Lung (tissue), 12 donors: ENCODE data around the gene SLC38A10. TPM values are rescaled to one million over a fixed set of nuclear protein-coding genes. Genes with fewer than 3 reads are reported as not detected.

Experiments used
- ATAC-seq: fragments of 200-7000 bp; cut with Tn5 transposase; one replicate; pipeline ENCODE4 v1.9.1; 2020; ENCODE audit warnings: moderate number of reproducible peaks; ENCODE audit not compliant: insufficient read depth, low FRiP score
- DNase-seq, 3 donors: peaks; one replicate each; pipeline ENCODE4 v3.0.0-alpha.2; 2013 to 2017
- H3K27ac ChIP-seq, 2 donors: one replicate each; pipeline ENCODE4 v1.5.1; 2013; ENCODE audit warnings: mild to moderate bottlenecking in 2 of 2, moderate library complexity in 2 of 2, control low read depth in 1 of 2, inconsistent platforms in 1 of 2, low read depth in 1 of 2, low read length in 1 of 2
- H3K27me3 ChIP-seq, 3 donors: one replicate each; pipeline ENCODE4 v1.5.1; 2013; ENCODE audit warnings: low read length in 2 of 3; ENCODE audit not compliant: control insufficient read depth in 3 of 3, insufficient read depth in 3 of 3
- H3K36me3 ChIP-seq, 4 donors: one replicate each; pipeline ENCODE4 v1.5.1; 2013; ENCODE audit warnings: low read length in 4 of 4, mild to moderate bottlenecking in 1 of 4, moderate library complexity in 1 of 4; ENCODE audit not compliant: control insufficient read depth in 4 of 4, insufficient read depth in 4 of 4
- H3K4me1 ChIP-seq, 5 donors: one replicate each; pipeline ENCODE4 v1.5.1; 2013; ENCODE audit warnings: low read length in 5 of 5, mild to moderate bottlenecking in 2 of 5, moderate library complexity in 1 of 5; ENCODE audit not compliant: control insufficient read depth in 5 of 5, insufficient read depth in 5 of 5
- H3K4me3 ChIP-seq: one replicate; pipeline ENCODE4 v1.5.1; 2013; ENCODE audit warnings: mild to moderate bottlenecking, control low read depth, moderate library complexity
- H3K9ac ChIP-seq, 2 donors: one replicate each; pipeline ENCODE4 v1.5.1; 2013; ENCODE audit warnings: low read length in 2 of 2, control low read depth in 1 of 2; ENCODE audit not compliant: insufficient read depth in 1 of 2
- H3K9me3 ChIP-seq, 4 donors: one replicate each; pipeline ENCODE4 v1.5.1; 2013; ENCODE audit warnings: low read length in 3 of 4, mild to moderate bottlenecking in 1 of 4, moderate library complexity in 1 of 4; ENCODE audit not compliant: control insufficient read depth in 4 of 4, insufficient read depth in 3 of 4
- WGBS, 2 donors: extraction: QIAGEN DNeasy Blood & Tissue Kit; methylation state at CpG; one replicate each; pipeline ENCODE4 v1.1.7; 2013; 5-methylcytosine and 5-hydroxymethylcytosine counted together
- polyA plus RNA-seq, 2 donors: library from polyadenylated mRNA; stranded (reverse); fragments of 200-250 nt; gene quantifications; one replicate each; pipeline ENCODE4 v1.2.1, GENCODE V29; 2013
- total RNA-seq, 2 donors: library from RNA; depleted of rRNA in 1 of 2; stranded (reverse); fragments of >200 nt in 1 of 2; gene quantifications; one replicate each; pipeline ENCODE4 v1.2.1, GENCODE V29; 2014 to 2021
- TF ChIP-seq, protein P1 (sequence below): IDR thresholded peaks from 2 replicates; pipeline ENCODE4 v1.5.1; 2012; ENCODE audit warnings: mild to moderate bottlenecking; ENCODE audit errors: control extremely low read depth, extremely low read depth
- donor health status: control.
- donor health status: control.
- donor health status: Bipolar disorder and iron deficiency.
- donor health status: healthy.
- donor health status: DM: yes; HTN: yes; CAD: no.

SLC38A10 gene
- total and polyA plus RNA-seq, 4 donors: 56.0 to 127 (median 82.4) TPM

DNA sequence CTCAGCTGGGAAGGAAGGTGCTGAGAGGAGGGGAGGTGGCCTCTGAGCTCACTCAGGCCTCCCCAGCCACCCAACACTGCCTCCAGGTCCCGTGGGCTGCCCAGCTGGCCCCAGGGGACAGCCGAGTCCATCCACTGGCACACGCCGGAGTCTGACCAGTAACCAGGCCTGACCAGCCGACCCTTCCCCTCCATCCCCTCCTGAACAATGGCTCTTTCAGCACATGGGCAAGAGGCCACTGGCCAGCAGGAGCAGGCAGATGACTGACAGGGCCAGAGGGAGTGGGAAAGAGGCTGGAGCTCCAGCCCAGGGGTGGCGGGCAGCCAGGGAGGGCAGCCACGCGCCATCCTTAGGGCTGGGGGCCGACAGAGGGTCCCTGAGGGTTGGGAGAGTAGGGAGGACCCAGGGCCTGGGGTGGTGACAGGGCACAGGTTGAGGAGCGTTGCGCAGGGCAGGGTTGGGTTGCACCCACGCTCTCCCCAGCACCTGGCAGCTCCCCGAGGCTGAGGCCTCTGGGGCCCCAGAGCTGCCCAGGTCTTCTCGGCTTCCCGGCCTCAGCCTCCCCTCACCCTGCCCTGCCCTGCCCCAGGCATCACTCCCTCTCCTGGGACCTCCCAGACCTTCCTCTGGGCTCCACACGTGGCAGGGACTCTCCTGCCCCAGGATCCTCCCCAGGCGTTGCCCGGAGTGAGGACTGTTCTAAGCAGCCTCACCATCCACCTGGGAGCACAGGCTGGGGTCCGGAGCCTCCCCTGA, 20.2 kb upstream of the SLC38A10 start:
- ATAC-seq (no peak), DNase-seq (no peak)
- TF ChIP-seq, protein P1, sequence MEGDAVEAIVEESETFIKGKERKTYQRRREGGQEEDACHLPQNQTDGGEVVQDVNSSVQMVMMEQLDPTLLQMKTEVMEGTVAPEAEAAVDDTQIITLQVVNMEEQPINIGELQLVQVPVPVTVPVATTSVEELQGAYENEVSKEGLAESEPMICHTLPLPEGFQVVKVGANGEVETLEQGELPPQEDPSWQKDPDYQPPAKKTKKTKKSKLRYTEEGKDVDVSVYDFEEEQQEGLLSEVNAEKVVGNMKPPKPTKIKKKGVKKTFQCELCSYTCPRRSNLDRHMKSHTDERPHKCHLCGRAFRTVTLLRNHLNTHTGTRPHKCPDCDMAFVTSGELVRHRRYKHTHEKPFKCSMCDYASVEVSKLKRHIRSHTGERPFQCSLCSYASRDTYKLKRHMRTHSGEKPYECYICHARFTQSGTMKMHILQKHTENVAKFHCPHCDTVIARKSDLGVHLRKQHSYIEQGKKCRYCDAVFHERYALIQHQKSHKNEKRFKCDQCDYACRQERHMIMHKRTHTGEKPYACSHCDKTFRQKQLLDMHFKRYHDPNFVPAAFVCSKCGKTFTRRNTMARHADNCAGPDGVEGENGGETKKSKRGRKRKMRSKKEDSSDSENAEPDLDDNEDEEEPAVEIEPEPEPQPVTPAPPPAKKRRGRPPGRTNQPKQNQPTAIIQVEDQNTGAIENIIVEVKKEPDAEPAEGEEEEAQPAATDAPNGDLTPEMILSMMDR: no peak
- 88 to 91% methylated on average over 14 to 19 of the region's 19 CpGs for WGBS, 2 donors
- H3K9ac ChIP-seq: no peak overlapping the region
- peaks cover 0 to 12% (median under 1%) of the 10 kb centered on the region in 5 donors for H3K4me1 ChIP-seq
- H3K4me3 ChIP-seq: no peak overlapping the region
- no peaks in the 10 kb centered on the region for H3K9me3 ChIP-seq
- H3K27me3 ChIP-seq: no peaks in the 10 kb centered on the region
- no peak overlapping the region for H3K27ac ChIP-seq
- no peaks in the 10 kb centered on the region for H3K36me3 ChIP-seq

DNA sequence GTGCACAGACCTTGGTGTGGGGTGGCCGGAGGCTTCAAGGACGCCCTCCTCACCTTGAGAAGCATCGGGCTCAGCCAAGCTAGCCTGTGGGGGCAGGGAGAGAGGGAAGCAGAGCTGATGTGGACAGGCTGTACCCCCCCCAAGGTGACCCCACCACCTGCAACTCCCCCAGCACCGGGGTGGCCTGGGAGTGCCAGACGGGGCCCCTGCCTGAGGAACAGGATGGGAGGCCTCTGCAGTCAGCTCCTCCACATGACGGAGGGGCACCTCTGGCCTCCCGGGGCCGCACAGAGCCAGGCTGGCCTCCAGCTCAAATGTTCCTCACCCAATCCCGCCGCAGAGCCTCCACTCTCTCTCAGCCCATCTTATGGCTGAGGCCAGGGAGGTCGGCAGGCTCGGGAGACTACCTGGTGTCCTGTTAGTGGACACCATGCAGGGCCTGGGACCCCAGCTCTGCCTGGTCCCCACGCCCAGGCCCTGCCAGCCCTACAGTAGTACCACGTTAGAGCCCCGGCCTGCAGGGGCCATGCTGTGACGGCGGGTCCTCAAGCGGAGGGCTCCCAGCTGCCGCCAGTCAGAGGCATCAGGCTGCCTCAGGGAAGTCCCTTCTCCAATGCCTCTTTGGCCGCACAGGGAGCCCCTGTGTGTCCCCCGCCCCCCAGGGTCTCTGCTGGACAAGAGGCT, 19.4 kb upstream of the SLC38A10 start:
- H3K27ac ChIP-seq: no peak overlapping the region
- no peaks in the 10 kb centered on the region for H3K36me3 ChIP-seq
- no peak overlapping the region for H3K9ac ChIP-seq
- TF ChIP-seq, protein P1: no peak
- WGBS, 2 donors: 91 to 92% methylated on average over 19 to 21 of the region's 21 CpGs
- ATAC-seq (no peak), DNase-seq (no peak)
- no peaks in the 10 kb centered on the region for H3K27me3 ChIP-seq
- peaks cover 0 to 20% (median 8%) of the 10 kb centered on the region in 5 donors for H3K4me1 ChIP-seq
- no peak overlapping the region for H3K4me3 ChIP-seq
- H3K9me3 ChIP-seq: no peaks in the 10 kb centered on the region

DNA sequence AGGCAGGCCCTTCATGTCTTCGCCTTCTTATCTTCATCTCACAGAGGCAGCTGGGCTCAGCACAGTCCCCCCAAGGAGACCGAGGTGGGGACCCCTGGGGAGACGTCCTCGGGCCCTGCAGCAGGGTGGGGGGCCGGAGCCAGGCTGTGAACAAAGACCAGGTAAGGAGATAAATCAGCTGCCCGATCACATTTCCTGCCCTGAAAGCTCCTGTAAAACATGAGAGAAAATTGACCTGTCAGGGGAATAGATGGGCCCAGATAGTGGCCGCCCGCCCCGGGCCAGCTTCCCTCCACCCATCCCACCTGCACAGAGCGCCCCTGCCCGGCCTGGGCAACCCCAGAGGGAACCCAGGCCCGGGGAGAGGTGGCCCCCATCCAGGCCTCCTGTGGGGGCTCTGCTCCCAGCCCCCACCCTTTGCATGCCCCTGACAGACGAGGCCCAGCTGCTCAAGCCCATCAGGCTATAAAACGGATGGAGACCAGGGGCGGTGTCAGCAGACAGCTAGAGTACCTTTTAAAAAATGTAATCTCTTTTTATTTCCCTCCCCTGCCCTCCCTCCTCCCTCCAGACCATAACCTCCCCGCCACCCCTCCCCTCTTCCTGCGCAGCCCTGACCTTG, 18.8 kb upstream of the SLC38A10 start:
- Histone ChIP-seq H3K4me1 (peaks cover 0 to 27% (median 10%) of the 10 kb centered on the region in 5 donors), H3K9ac (no peak overlapping the region), H3K27me3 (no peaks in the 10 kb centered on the region), H3K27ac (no peak overlapping the region), H3K36me3 (no peaks in the 10 kb centered on the region), H3K9me3 (no peaks in the 10 kb centered on the region), H3K4me3 (no peak overlapping the region)
- TF ChIP-seq, protein P1: no peak
- DNase-seq (no peak), ATAC-seq (no peak)
- 90% methylated on average over 16 to 17 of the region's 17 CpGs for WGBS, 2 donors
